ENCODE data around the gene RSPH1.

- no peak for TF ChIP-seq BACH2 (CRISPR knock-in tag; IDR thresholded peaks at IDR 0.05; ENCODE audit: borderline replicate concordance)
- TF ChIP-seq POU6F1 (CRISPR knock-in tag; IDR thresholded peaks at IDR 0.05; ENCODE audit: borderline replicate concordance, low read depth): no peak
- no peak for TF ChIP-seq ESRRG (CRISPR knock-in tag; IDR thresholded peaks at IDR 0.05)
- TF ChIP-seq GLIS3 (CRISPR knock-in tag; IDR thresholded peaks at IDR 0.05): no peak
- no peak for TF ChIP-seq ZFP30 (CRISPR knock-in tag; IDR thresholded peaks at IDR 0.05)
- TF ChIP-seq TSHZ2 (CRISPR knock-in tag; IDR thresholded peaks at IDR 0.05): no peak
- TF ChIP-seq PATZ1 (CRISPR knock-in tag; IDR thresholded peaks at IDR 0.05; ENCODE audit: borderline replicate concordance): no peak
- TF ChIP-seq ISL1 (CRISPR knock-in tag; IDR thresholded peaks at IDR 0.05): no peak
- no peak for TF ChIP-seq ZC3H10 (CRISPR knock-in tag; IDR thresholded peaks at IDR 0.05)
- TF ChIP-seq RARB (CRISPR knock-in tag; IDR thresholded peaks at IDR 0.05): no peak
- no peak for TF ChIP-seq CSDC2 (CRISPR knock-in tag; IDR thresholded peaks at IDR 0.05)
- no peak for TF ChIP-seq ZNF8 (CRISPR knock-in tag; IDR thresholded peaks at IDR 0.05)
- no peak for TF ChIP-seq PPARA (CRISPR knock-in tag; IDR thresholded peaks at IDR 0.05; ENCODE audit: borderline replicate concordance)
These were observed 39.7 kb upstream of the RSPH1 start for GRCh38 chr21:42535602-42536171.
